Measurements from ENCODE around the gene SMPD3. TPM values are rescaled to one million over a fixed set of nuclear protein-coding genes. Genes with fewer than 3 reads are reported as not detected.

Gene SMPD3
- total RNA-seq, 1 experiment from 2014 or later = 1.4 TPM

DNA sequence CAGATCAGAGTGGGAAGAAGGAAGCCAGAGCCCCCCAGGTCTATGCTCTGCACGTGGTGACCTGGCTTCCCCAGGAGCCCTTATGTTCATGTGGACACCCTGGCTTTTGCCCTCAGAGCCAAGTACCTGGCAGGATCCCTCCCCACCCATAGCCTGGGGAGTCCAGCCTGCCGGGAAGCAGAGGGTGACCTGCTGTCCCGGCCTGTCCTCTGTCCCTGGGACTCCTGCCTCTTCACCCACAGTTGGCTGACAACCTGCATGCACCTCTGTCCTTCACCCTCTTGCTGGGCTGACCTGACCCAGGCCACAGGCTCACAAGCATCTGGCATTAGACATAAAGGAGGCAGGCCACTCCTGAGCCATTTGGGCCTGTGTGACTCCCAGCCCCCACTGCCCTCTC is 60.2 kb downstream of the SMPD3 start:
- no peaks in the 10 kb centered on the region for H3K9me3 Mint-ChIP-seq
- H3K27ac Mint-ChIP-seq = no peak overlapping the region
- H3K4me3 Mint-ChIP-seq = no peak overlapping the region

More for the DNA sequence above, 60.2 kb downstream of the SMPD3 start:
- DNase-seq (ENCODE audit: low spot score) = no peak
- peaks cover 52% of the 10 kb centered on the region for H3K4me1 Mint-ChIP-seq
- H3K27me3 Mint-ChIP-seq (ENCODE audit: low read depth) = no peaks in the 10 kb centered on the region
- POLR2A ChIA-PET = no interaction called here
- no peak for TF ChIP-seq PRRX2 (CRISPR knock-in tag; IDR thresholded peaks at IDR 0.05)
- TF ChIP-seq, protein P1, sequence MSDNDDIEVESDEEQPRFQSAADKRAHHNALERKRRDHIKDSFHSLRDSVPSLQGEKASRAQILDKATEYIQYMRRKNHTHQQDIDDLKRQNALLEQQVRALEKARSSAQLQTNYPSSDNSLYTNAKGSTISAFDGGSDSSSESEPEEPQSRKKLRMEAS (CRISPR knock-in tag; IDR thresholded peaks at IDR 0.05) = no peak
- TF ChIP-seq, protein P2, sequence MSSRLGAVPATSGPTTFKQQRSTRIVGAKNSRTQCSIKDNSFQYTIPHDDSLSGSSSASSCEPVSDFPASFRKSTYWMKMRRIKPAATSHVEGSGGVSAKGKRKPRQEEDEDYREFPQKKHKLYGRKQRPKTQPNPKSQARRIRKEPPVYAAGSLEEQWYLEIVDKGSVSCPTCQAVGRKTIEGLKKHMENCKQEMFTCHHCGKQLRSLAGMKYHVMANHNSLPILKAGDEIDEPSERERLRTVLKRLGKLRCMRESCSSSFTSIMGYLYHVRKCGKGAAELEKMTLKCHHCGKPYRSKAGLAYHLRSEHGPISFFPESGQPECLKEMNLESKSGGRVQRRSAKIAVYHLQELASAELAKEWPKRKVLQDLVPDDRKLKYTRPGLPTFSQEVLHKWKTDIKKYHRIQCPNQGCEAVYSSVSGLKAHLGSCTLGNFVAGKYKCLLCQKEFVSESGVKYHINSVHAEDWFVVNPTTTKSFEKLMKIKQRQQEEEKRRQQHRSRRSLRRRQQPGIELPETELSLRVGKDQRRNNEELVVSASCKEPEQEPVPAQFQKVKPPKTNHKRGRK (CRISPR knock-in tag; IDR thresholded peaks at IDR 0.05; ENCODE audit: borderline replicate concordance) = no peak
- no peak for TF ChIP-seq CREB1 (CRISPR knock-in tag; IDR thresholded peaks at IDR 0.05)
- TF ChIP-seq MYBL2 (CRISPR knock-in tag; IDR thresholded peaks at IDR 0.05) = no peak
- TF ChIP-seq, protein P3, sequence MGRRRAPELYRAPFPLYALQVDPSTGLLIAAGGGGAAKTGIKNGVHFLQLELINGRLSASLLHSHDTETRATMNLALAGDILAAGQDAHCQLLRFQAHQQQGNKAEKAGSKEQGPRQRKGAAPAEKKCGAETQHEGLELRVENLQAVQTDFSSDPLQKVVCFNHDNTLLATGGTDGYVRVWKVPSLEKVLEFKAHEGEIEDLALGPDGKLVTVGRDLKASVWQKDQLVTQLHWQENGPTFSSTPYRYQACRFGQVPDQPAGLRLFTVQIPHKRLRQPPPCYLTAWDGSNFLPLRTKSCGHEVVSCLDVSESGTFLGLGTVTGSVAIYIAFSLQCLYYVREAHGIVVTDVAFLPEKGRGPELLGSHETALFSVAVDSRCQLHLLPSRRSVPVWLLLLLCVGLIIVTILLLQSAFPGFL (CRISPR knock-in tag; IDR thresholded peaks at IDR 0.05; ENCODE audit: borderline replicate concordance) = no peak
- TF ChIP-seq EMX1 (CRISPR knock-in tag; IDR thresholded peaks at IDR 0.05) = no peak
- TF ChIP-seq, protein P4, sequence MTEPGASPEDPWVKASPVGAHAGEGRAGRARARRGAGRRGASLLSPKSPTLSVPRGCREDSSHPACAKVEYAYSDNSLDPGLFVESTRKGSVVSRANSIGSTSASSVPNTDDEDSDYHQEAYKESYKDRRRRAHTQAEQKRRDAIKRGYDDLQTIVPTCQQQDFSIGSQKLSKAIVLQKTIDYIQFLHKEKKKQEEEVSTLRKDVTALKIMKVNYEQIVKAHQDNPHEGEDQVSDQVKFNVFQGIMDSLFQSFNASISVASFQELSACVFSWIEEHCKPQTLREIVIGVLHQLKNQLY (CRISPR knock-in tag; IDR thresholded peaks at IDR 0.05) = no peak
- no peak for TF ChIP-seq GABPB1 (CRISPR knock-in tag; IDR thresholded peaks at IDR 0.05)
- TF ChIP-seq, protein P5, sequence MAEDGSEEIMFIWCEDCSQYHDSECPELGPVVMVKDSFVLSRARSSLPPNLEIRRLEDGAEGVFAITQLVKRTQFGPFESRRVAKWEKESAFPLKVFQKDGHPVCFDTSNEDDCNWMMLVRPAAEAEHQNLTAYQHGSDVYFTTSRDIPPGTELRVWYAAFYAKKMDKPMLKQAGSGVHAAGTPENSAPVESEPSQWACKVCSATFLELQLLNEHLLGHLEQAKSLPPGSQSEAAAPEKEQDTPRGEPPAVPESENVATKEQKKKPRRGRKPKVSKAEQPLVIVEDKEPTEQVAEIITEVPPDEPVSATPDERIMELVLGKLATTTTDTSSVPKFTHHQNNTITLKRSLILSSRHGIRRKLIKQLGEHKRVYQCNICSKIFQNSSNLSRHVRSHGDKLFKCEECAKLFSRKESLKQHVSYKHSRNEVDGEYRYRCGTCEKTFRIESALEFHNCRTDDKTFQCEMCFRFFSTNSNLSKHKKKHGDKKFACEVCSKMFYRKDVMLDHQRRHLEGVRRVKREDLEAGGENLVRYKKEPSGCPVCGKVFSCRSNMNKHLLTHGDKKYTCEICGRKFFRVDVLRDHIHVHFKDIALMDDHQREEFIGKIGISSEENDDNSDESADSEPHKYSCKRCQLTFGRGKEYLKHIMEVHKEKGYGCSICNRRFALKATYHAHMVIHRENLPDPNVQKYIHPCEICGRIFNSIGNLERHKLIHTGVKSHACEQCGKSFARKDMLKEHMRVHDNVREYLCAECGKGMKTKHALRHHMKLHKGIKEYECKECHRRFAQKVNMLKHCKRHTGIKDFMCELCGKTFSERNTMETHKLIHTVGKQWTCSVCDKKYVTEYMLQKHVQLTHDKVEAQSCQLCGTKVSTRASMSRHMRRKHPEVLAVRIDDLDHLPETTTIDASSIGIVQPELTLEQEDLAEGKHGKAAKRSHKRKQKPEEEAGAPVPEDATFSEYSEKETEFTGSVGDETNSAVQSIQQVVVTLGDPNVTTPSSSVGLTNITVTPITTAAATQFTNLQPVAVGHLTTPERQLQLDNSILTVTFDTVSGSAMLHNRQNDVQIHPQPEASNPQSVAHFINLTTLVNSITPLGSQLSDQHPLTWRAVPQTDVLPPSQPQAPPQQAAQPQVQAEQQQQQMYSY (CRISPR knock-in tag; IDR thresholded peaks at IDR 0.05) = no peak
- TF ChIP-seq ZNF671 (CRISPR knock-in tag; IDR thresholded peaks at IDR 0.05) = no peak
- TF ChIP-seq, protein P6, sequence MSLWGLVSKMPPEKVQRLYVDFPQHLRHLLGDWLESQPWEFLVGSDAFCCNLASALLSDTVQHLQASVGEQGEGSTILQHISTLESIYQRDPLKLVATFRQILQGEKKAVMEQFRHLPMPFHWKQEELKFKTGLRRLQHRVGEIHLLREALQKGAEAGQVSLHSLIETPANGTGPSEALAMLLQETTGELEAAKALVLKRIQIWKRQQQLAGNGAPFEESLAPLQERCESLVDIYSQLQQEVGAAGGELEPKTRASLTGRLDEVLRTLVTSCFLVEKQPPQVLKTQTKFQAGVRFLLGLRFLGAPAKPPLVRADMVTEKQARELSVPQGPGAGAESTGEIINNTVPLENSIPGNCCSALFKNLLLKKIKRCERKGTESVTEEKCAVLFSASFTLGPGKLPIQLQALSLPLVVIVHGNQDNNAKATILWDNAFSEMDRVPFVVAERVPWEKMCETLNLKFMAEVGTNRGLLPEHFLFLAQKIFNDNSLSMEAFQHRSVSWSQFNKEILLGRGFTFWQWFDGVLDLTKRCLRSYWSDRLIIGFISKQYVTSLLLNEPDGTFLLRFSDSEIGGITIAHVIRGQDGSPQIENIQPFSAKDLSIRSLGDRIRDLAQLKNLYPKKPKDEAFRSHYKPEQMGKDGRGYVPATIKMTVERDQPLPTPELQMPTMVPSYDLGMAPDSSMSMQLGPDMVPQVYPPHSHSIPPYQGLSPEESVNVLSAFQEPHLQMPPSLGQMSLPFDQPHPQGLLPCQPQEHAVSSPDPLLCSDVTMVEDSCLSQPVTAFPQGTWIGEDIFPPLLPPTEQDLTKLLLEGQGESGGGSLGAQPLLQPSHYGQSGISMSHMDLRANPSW (CRISPR knock-in tag; conservative IDR thresholded peaks at IDR 0.05; ENCODE audit: low read depth) = no peak
- no peak for TF ChIP-seq FOXJ3 (CRISPR knock-in tag; IDR thresholded peaks at IDR 0.05; ENCODE audit: borderline replicate concordance)
- TF ChIP-seq, protein P7, sequence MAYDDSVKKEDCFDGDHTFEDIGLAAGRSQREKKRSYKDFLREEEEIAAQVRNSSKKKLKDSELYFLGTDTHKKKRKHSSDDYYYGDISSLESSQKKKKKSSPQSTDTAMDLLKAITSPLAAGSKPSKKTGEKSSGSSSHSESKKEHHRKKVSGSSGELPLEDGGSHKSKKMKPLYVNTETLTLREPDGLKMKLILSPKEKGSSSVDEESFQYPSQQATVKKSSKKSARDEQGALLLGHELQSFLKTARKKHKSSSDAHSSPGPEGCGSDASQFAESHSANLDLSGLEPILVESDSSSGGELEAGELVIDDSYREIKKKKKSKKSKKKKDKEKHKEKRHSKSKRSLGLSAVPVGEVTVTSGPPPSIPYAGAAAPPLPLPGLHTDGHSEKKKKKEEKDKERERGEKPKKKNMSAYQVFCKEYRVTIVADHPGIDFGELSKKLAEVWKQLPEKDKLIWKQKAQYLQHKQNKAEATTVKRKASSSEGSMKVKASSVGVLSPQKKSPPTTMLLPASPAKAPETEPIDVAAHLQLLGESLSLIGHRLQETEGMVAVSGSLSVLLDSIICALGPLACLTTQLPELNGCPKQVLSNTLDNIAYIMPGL (CRISPR knock-in tag; IDR thresholded peaks at IDR 0.05) = no peak
- TF ChIP-seq HMGA2 (CRISPR knock-in tag; IDR thresholded peaks at IDR 0.05) = no peak
- no peak for TF ChIP-seq SP1 (CRISPR knock-in tag; conservative IDR thresholded peaks at IDR 0.05)
- H3K36me3 Mint-ChIP-seq = no peaks in the 10 kb centered on the region
- CTCF ChIA-PET = no interaction called here
- no peak for ATAC-seq

All from WTC11 (cell line).